Measurements from ENCODE around the gene ANK3.
A peak's percentile ranks its signal among the peaks of the same experiment; 100 is the strongest.

ANK3 gene

GRCh38 chr10:60413306-60414012 lies 23.8 kb upstream of the ANK3 start:
- DNase-seq (no peak), ATAC-seq (no peak)

- ATAC-seq (no peak), DNase-seq (no peak)
Observed at GRCh38 chr10:60410970-60411369, 21.3 kb upstream of the ANK3 start.

GRCh38 chr10:60409202-60409601 lies 19.5 kb upstream of the ANK3 start:
- DNase-seq = no peak
- no peak for ATAC-seq

GRCh38 chr10:60406182-60406581 lies 16.5 kb upstream of the ANK3 start:
- no peak for DNase-seq
- no peak for ATAC-seq

- ATAC-seq (no peak), DNase-seq (no peak)
Observed at GRCh38 chr10:60405172-60405571, 15.5 kb upstream of the ANK3 start.

GRCh38 chr10:60403168-60403873 lies 13.6 kb upstream of the ANK3 start:
- ATAC-seq (no peak), DNase-seq (no peak)

- DNase-seq (no peak), ATAC-seq (no peak)
Observed at GRCh38 chr10:60400366-60400765, 10.7 kb upstream of the ANK3 start.

- ATAC-seq = no peak
- no peak for DNase-seq
Observed at GRCh38 chr10:60399328-60399727, 9.7 kb upstream of the ANK3 start.

- no peak for ATAC-seq
Observed at GRCh38 chr10:60397792-60398191, 8.1 kb upstream of the ANK3 start.

GRCh38 chr10:60396766-60397165 lies 7.1 kb upstream of the ANK3 start:
- DNase-seq = no peak

More at GRCh38 chr10:60397792-60398191, 8.1 kb upstream of the ANK3 start:
- DNase-seq = no peak

GRCh38 chr10:60395711-60396110 lies 6.0 kb upstream of the ANK3 start:
- DNase-seq (no peak), ATAC-seq (no peak)

More at GRCh38 chr10:60396766-60397165, 7.1 kb upstream of the ANK3 start:
- ATAC-seq = no peak

- no peak for DNase-seq
Observed at GRCh38 chr10:60394446-60394845, 4.8 kb upstream of the ANK3 start.

GRCh38 chr10:60390224-60390626 lies 550 bp upstream of the ANK3 start:
- ATAC-seq (no peak), DNase-seq (no peak)

More at GRCh38 chr10:60394446-60394845, 4.8 kb upstream of the ANK3 start:
- peak; percentile 65 for ATAC-seq

GRCh38 chr10:60388709-60389301 lies 870 bp downstream of the ANK3 start:
- DNase-seq (no peak), ATAC-seq (peak; percentile 28)

GRCh38 chr10:60388116-60388625 lies 1.5 kb downstream of the ANK3 start:
- no peak for ATAC-seq
- DNase-seq = no peak

GRCh38 chr10:60387531-60387930 lies 2.1 kb downstream of the ANK3 start:
- ATAC-seq = no peak
- DNase-seq = no peak

GRCh38 chr10:60385399-60385738 lies 4.3 kb downstream of the ANK3 start:
- no peak for DNase-seq
- ATAC-seq = no peak

GRCh38 chr10:60384708-60385398 lies 4.8 kb downstream of the ANK3 start:
- ATAC-seq (no peak), DNase-seq (no peak)

- ATAC-seq = no peak
- no peak for DNase-seq
Observed at GRCh38 chr10:60384011-60384410, 5.7 kb downstream of the ANK3 start.

GRCh38 chr10:60382946-60383681 lies 6.6 kb downstream of the ANK3 start:
- DNase-seq (no peak), ATAC-seq (no peak)

GRCh38 chr10:60380781-60381180 lies 8.9 kb downstream of the ANK3 start:
- DNase-seq = no peak

GRCh38 chr10:60377955-60378354 lies 11.7 kb downstream of the ANK3 start:
- no peak for ATAC-seq
- DNase-seq = no peak

More at GRCh38 chr10:60380781-60381180, 8.9 kb downstream of the ANK3 start:
- no peak for ATAC-seq
